Smooth muscle cell (in vitro differentiated cells): ENCODE measurements around the gene KLRG1. TPM values are rescaled to one million over a fixed set of nuclear protein-coding genes. Genes with fewer than 3 reads are reported as not detected.

Experiments
- DNase-seq: peaks from one replicate; lab custom pipeline; 2025; ENCODE audit not compliant: unreplicated experiment; lab: John Stamatoyannopoulos, UW
- H2AFZ ChIP-seq: fragments of 200-600 bp; sonication (generic); 2 replicates; pipeline ENCODE4 v1.6.0; 2016; ENCODE audit warnings: antibody characterized with exemption, low read depth, mild to moderate bottlenecking
- H3F3A ChIP-seq: fragments of 200-600 bp; sonication (generic); 2 replicates; pipeline ENCODE4 v1.6.0; 2017; ENCODE audit warnings: antibody characterized with exemption, low read depth
- H3K27ac ChIP-seq: fragments of 200-600 bp; sonication (generic); 2 replicates; pipeline ENCODE4 v1.5.1; 2016; ENCODE audit warnings: low read depth, mild to moderate bottlenecking
- H3K27me3 ChIP-seq: fragments of 200-600 bp; sonication (generic); 2 replicates; pipeline ENCODE4 v1.6.1; 2016; ENCODE audit warnings: low read depth, mild to moderate bottlenecking
- H3K36me3 ChIP-seq: fragments of 200-600 bp; sonication (generic); 2 replicates; pipeline ENCODE4 v1.5.1; 2016; ENCODE audit warnings: low read depth
- H3K4me1 ChIP-seq: fragments of 200-600 bp; sonication (generic); 2 replicates; pipeline ENCODE4 v1.5.1; 2016; ENCODE audit warnings: low read depth
- H3K4me2 ChIP-seq: fragments of 200-600 bp; sonication (generic); 2 replicates; pipeline ENCODE4 v1.6.0; 2016; ENCODE audit warnings: mild to moderate bottlenecking
- H3K4me3 ChIP-seq: fragments of 200-600 bp; sonication (generic); 2 replicates; pipeline ENCODE4 v1.5.1; 2016; ENCODE audit warnings: mild to moderate bottlenecking
- H3K79me2 ChIP-seq: fragments of 200-600 bp; sonication (generic); 2 replicates; pipeline ENCODE4 v1.6.0; 2016; ENCODE audit warnings: low read depth, mild to moderate bottlenecking
- H3K9ac ChIP-seq: fragments of 200-600 bp; sonication (generic); 2 replicates; pipeline ENCODE4 v1.6.0; 2016; ENCODE audit warnings: low read depth
- H3K9me3 ChIP-seq: fragments of 200-600 bp; sonication (generic); replicated peaks from 2 replicates; pipeline ENCODE4 v1.5.1; 2016; ENCODE audit warnings: low read depth
- H4K20me1 ChIP-seq: fragments of 200-600 bp; sonication (generic); 2 replicates; pipeline ENCODE4 v1.6.0; 2016; ENCODE audit warnings: low read depth
- WGBS: methylation state at CpG from one replicate; pipeline ENCODE4 v1.1.7; 2016; ENCODE audit warnings: low lambda C conversion rate; 5-methylcytosine and 5-hydroxymethylcytosine counted together
- polyA plus RNA-seq: library from polyadenylated mRNA; unstranded; fragments of >200 nt; fragmentation: Nextera tagmentation; extraction: Ambion mirVana; gene quantifications from 2 replicates; pipeline ENCODE4 v1.2.1, GENCODE V29; 2016
- total RNA-seq: library from RNA; depleted of rRNA; stranded (reverse); fragments of >200 nt; gene quantifications from 2 replicates; pipeline ENCODE4 v1.2.3, GENCODE V29; 2014
- TF ChIP-seq, protein P1 (sequence below): fragments of 200-600 bp; sonication (generic); IDR thresholded peaks from 2 replicates; pipeline ENCODE4 v1.5.1; 2017; ENCODE audit warnings: borderline replicate concordance, mild to moderate bottlenecking, antibody characterized with exemption; ENCODE audit not compliant: insufficient read depth, poor library complexity, severe bottlenecking

KLRG1 gene
- total and polyA plus RNA-seq, 2 experiments from 2014 or later = 1.6 TPM; not detected in 1

DNA sequence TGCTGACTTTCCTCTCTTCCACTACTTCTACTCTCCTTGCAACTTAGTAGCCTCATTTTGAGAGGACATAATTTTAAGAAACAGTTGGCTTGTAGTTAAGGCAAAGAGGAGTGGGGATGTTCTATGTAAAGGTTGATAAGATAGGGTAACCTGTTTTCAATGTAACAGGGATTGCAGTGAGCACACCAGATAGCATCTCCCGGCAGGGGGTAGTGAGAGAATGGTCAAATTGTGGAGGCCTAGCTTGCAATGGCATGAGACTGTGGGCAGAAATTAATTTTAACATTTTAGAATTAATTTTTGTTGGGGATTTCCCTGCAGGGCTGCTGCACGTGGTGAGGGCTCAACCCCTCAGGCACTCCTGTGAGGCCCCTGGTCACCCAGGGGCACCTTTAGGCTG lies 41.4 kb downstream of the KLRG1 start:
- Histone ChIP-seq H3F3A (no peaks in the 10 kb centered on the region), H3K4me2 (no peak overlapping the region), H3K36me3 (no peaks in the 10 kb centered on the region), H3K9me3 (no peaks in the 10 kb centered on the region), H3K9ac (no peak overlapping the region), H4K20me1 (no peaks in the 10 kb centered on the region), H3K27ac (no peak overlapping the region), H2AFZ (no peak overlapping the region), H3K4me1 (no peaks in the 10 kb centered on the region), H3K4me3 (no peak overlapping the region), H3K27me3 (no peaks in the 10 kb centered on the region), H3K79me2 (no peaks in the 10 kb centered on the region)
- 66% methylated on average over 2 of the region's 2 CpGs for WGBS
- TF ChIP-seq, protein P1, sequence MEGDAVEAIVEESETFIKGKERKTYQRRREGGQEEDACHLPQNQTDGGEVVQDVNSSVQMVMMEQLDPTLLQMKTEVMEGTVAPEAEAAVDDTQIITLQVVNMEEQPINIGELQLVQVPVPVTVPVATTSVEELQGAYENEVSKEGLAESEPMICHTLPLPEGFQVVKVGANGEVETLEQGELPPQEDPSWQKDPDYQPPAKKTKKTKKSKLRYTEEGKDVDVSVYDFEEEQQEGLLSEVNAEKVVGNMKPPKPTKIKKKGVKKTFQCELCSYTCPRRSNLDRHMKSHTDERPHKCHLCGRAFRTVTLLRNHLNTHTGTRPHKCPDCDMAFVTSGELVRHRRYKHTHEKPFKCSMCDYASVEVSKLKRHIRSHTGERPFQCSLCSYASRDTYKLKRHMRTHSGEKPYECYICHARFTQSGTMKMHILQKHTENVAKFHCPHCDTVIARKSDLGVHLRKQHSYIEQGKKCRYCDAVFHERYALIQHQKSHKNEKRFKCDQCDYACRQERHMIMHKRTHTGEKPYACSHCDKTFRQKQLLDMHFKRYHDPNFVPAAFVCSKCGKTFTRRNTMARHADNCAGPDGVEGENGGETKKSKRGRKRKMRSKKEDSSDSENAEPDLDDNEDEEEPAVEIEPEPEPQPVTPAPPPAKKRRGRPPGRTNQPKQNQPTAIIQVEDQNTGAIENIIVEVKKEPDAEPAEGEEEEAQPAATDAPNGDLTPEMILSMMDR = no peak
- DNase-seq = no peak

DNA sequence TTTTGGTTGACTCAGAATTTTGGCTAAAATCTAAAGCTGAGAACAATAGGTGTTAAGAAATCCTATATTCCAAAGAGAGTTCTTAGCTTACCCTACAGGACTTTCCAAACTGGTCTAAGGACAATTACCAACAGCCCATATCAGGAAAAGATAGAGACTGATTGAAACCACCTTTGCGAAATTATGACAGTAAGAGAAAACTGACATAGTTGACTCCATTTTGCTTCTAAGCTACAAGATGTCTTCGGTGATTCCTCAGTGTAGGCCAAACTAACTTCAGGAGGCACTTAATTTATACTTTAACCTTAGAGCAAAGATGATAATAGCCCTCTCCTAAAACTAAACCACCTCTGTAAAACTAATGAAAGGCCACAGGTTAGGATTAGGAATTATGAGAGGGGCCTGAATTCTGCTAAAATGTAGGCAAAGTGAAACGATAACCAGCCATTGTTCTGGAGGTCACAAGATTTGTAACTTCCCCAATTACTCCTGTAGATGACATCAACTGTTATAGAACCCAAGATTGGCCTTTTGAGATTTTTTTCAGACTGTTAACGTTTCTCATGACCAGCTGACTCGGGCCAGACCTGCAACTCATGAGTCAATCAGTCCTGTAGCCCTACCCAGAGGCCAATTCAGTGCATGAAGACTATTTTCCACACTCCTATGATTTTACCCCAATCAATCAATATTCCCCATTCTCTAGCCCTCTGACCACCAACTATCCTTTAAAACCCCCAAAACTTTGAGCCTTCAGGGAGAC lies 43.0 kb downstream of the KLRG1 start:
- TF ChIP-seq, protein P1 = no peak
- Histone ChIP-seq H3K4me3 (no peak overlapping the region), H3K4me1 (no peaks in the 10 kb centered on the region), H3F3A (no peaks in the 10 kb centered on the region), H3K36me3 (no peaks in the 10 kb centered on the region), H3K4me2 (no peak overlapping the region), H3K79me2 (no peaks in the 10 kb centered on the region), H3K27me3 (no peaks in the 10 kb centered on the region), H3K27ac (no peak overlapping the region), H2AFZ (no peak overlapping the region), H4K20me1 (no peaks in the 10 kb centered on the region), H3K9me3 (no peaks in the 10 kb centered on the region), H3K9ac (no peak overlapping the region)
- DNase-seq = no peak
- 85% methylated on average over 5 of the region's 5 CpGs for WGBS

DNA sequence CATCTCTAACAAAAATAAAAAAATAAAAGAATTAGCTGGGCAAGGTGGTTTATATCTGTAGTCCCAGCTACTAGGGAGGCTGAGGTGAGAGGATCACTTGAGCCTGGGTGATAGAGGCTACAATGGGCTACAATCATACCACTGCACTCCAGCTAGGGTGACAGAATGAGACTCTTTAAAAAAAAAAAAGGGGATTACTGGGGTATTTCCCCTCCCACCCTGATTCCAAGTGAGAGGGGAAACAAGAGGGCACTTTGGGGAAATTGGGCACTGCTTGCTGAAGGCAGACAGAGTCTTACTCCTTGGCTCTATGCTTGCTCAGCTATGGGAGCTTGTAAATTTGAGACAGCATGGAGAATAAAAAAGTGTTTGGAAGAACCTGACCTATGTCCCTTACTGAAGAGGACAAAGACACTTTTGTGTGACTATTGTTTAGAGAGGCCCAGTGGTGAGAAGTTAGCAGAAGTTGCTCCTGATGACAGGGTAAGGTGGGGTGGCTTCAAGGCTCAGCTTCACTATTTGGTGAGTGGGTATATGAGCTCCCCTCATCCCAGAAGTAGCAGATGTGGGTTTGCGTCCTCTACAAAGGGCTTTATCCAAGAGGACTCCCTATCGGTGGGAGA lies 44.0 kb downstream of the KLRG1 start:
- Histone ChIP-seq H3K27ac (no peak overlapping the region), H3K4me2 (no peak overlapping the region), H2AFZ (no peak overlapping the region), H3K9ac (no peak overlapping the region), H3K79me2 (no peaks in the 10 kb centered on the region), H3K4me1 (no peaks in the 10 kb centered on the region), H3K36me3 (no peaks in the 10 kb centered on the region), H3K27me3 (no peaks in the 10 kb centered on the region), H3F3A (no peaks in the 10 kb centered on the region), H4K20me1 (no peaks in the 10 kb centered on the region), H3K9me3 (no peaks in the 10 kb centered on the region), H3K4me3 (no peak overlapping the region)
- TF ChIP-seq, protein P1 = no peak
- DNase-seq = no peak
- WGBS = 92% methylated on average over 2 of the region's 2 CpGs
